H9 (cell line): ENCODE data around the gene ANKRD65. TPM values are rescaled to one million over a fixed set of nuclear protein-coding genes. Genes with fewer than 3 reads are reported as not detected.

Source experiments
- DNase-seq: peaks from one replicate; pipeline ENCODE4 v3.0.0-alpha.2; 2017
- H2AFZ ChIP-seq: one replicate; pipeline ENCODE4 v1.6.1; 2013; ENCODE audit warnings: mild to moderate bottlenecking, low read length, control low read depth, moderate library complexity
- H2AK5ac ChIP-seq: 2 replicates; pipeline ENCODE4 v1.6.1; 2013; ENCODE audit warnings: low read length, control low read depth, mixed read lengths; ENCODE audit not compliant: insufficient read length
- H2BK120ac ChIP-seq: one replicate; pipeline ENCODE4 v1.6.1; 2013; ENCODE audit warnings: low read depth, mild to moderate bottlenecking, low read length, control low read depth, inconsistent platforms; ENCODE audit not compliant: poor library complexity, severe bottlenecking
- H2BK12ac ChIP-seq: 2 replicates; pipeline ENCODE4 v1.6.1; 2013; ENCODE audit warnings: low read length, control low read depth, mixed read lengths, low read depth; ENCODE audit not compliant: insufficient read length
- H2BK15ac ChIP-seq: 2 replicates; pipeline ENCODE4 v1.6.1; 2013; ENCODE audit warnings: low read depth, low read length, control low read depth
- H2BK20ac ChIP-seq: one replicate; pipeline ENCODE4 v1.6.1; 2013; ENCODE audit warnings: low read depth, mild to moderate bottlenecking, low read length, control low read depth, inconsistent platforms; ENCODE audit not compliant: poor library complexity, severe bottlenecking
- H2BK5ac ChIP-seq: 2 replicates; pipeline ENCODE4 v1.6.1; 2013; ENCODE audit warnings: low read length, control low read depth, mixed read lengths; ENCODE audit not compliant: insufficient read length
- H3K14ac ChIP-seq: 2 replicates; pipeline ENCODE4 v1.6.1; 2013; ENCODE audit warnings: low read length, control low read depth; ENCODE audit not compliant: insufficient read depth
- H3K18ac ChIP-seq: 2 replicates; pipeline ENCODE4 v1.6.1; 2013; ENCODE audit warnings: low read depth, mild to moderate bottlenecking, mixed read lengths, low read length, control low read depth; ENCODE audit not compliant: insufficient read length
- H3K23ac ChIP-seq: 2 replicates; pipeline ENCODE4 v1.6.1; 2013; ENCODE audit warnings: low read length, control low read depth, mixed read lengths, low read depth; ENCODE audit not compliant: insufficient read length
- H3K23me2 ChIP-seq: 2 replicates; pipeline ENCODE4 v1.6.1; 2013; ENCODE audit warnings: low read depth, mild to moderate bottlenecking, mixed read lengths, low read length, control low read depth; ENCODE audit not compliant: insufficient read length, poor library complexity, severe bottlenecking
- H3K27ac ChIP-seq: 2 replicates; pipeline ENCODE4 v1.5.1; 2013; ENCODE audit warnings: low read length, control low read depth, mixed read lengths, low read depth; ENCODE audit not compliant: insufficient read length
- H3K27me3 ChIP-seq: 2 replicates; pipeline ENCODE4 v1.6.1; 2013; ENCODE audit warnings: low read length, control low read depth, inconsistent platforms; ENCODE audit not compliant: insufficient read depth
- H3K4ac ChIP-seq: 2 replicates; pipeline ENCODE4 v1.6.1; 2013; ENCODE audit warnings: low read depth, mild to moderate bottlenecking, control low read depth, inconsistent platforms, low read length, moderate library complexity
- H3K4me1 ChIP-seq: 2 replicates; pipeline ENCODE4 v1.6.1; 2013; ENCODE audit warnings: low read length, control low read depth, inconsistent platforms; ENCODE audit not compliant: insufficient read depth
- H3K4me2 ChIP-seq: 2 replicates; pipeline ENCODE4 v1.6.1; 2013; ENCODE audit warnings: low read length, control low read depth, mixed read lengths; ENCODE audit not compliant: insufficient read length, insufficient read depth
- H3K56ac ChIP-seq: 2 replicates; pipeline ENCODE4 v1.6.1; 2013; ENCODE audit warnings: low read depth, mild to moderate bottlenecking, mixed read lengths, low read length, control low read depth; ENCODE audit not compliant: insufficient read length
- H3K79me1 ChIP-seq: 2 replicates; pipeline ENCODE4 v1.6.1; 2013; ENCODE audit warnings: low read depth, mild to moderate bottlenecking, moderate library complexity, low read length, control low read depth, inconsistent platforms; ENCODE audit not compliant: insufficient read depth, poor library complexity, severe bottlenecking
- H3K79me2 ChIP-seq: 2 replicates; pipeline ENCODE4 v1.6.1; 2013; ENCODE audit warnings: low read length, control low read depth, inconsistent platforms; ENCODE audit not compliant: insufficient read depth
- H3K9ac ChIP-seq: 2 replicates; pipeline ENCODE4 v1.6.1; 2013; ENCODE audit warnings: low read length, control low read depth, mixed read lengths; ENCODE audit not compliant: insufficient read length; ENCODE audit errors: extremely low read depth
- H3K9me3 ChIP-seq: one replicate; pipeline ENCODE4 v1.6.1; 2013; ENCODE audit warnings: low read depth, low read length, inconsistent platforms; ENCODE audit not compliant: control insufficient read depth
- H3T11ph ChIP-seq: one replicate; pipeline ENCODE4 v1.6.1; 2013; ENCODE audit warnings: mild to moderate bottlenecking, low read length, control low read depth, inconsistent platforms
- H4K20me1 ChIP-seq: one replicate; pipeline ENCODE4 v1.6.1; 2013; ENCODE audit not compliant: control insufficient read depth, insufficient read length, insufficient read depth
- H4K5ac ChIP-seq: 2 replicates; pipeline ENCODE4 v1.6.1; 2013; ENCODE audit warnings: low read depth, mild to moderate bottlenecking, mixed read lengths, low read length, control low read depth; ENCODE audit not compliant: insufficient read length
- H4K8ac ChIP-seq: replicated peaks from 2 replicates; pipeline ENCODE4 v1.6.1; 2013; ENCODE audit warnings: low read length, control low read depth, mixed read lengths, low read depth; ENCODE audit not compliant: insufficient read length
- H4K91ac ChIP-seq: 2 replicates; pipeline ENCODE4 v1.6.1; 2013; ENCODE audit warnings: low read depth, mild to moderate bottlenecking, moderate library complexity, mixed read lengths, low read length, control low read depth; ENCODE audit not compliant: insufficient read length
- H3K27ac Mint-ChIP-seq, 3 experiments: 2 replicates in 2 of 3; 3 replicates in 1 of 3; pipeline ENCODE4 v1.8.0; 2020 to 2021; ENCODE audit warnings: mixed read lengths in 3 of 3, mild to moderate bottlenecking in 1 of 3, moderate library complexity in 1 of 3
- H3K27me3 Mint-ChIP-seq: 2 replicates; pipeline ENCODE4 v1.8.0; 2021; ENCODE audit warnings: low read depth, mild to moderate bottlenecking, moderate library complexity, mixed read lengths
- H3K36me3 Mint-ChIP-seq, 3 experiments: 2 replicates in 2 of 3; 3 replicates in 1 of 3; pipeline ENCODE4 v1.8.0; 2020 to 2021; ENCODE audit warnings: low read depth in 3 of 3, mixed read lengths in 3 of 3; ENCODE audit not compliant: insufficient read depth in 1 of 3
- H3K4me1 Mint-ChIP-seq, 2 experiments: 2 replicates each; pipeline ENCODE4 v1.8.0; 2020; ENCODE audit warnings: mixed read lengths in 2 of 2
- H3K4me3 Mint-ChIP-seq, 2 experiments: 2 replicates in 1 of 2; 3 replicates in 1 of 2; pipeline ENCODE4 v1.8.0; 2020 to 2021; ENCODE audit warnings: mild to moderate bottlenecking in 2 of 2, mixed read lengths in 2 of 2, moderate library complexity in 1 of 2
- H3K9me3 Mint-ChIP-seq, 2 experiments: 2 replicates in 1 of 2; 3 replicates in 1 of 2; pipeline ENCODE4 v1.8.0; 2020; ENCODE audit warnings: mild to moderate bottlenecking in 2 of 2, mixed read lengths in 2 of 2, moderate library complexity in 1 of 2
- WGBS: extraction: QIAGEN DNeasy Blood & Tissue Kit; methylation state at CpG from one replicate; pipeline ENCODE4 v1.1.7; 2013; ENCODE audit warnings: missing lambda C conversion rate, low lambda C conversion rate, mixed read lengths; ENCODE audit not compliant: insufficient read length; ENCODE audit errors: extremely low coverage; 5-methylcytosine and 5-hydroxymethylcytosine counted together
- total RNA-seq: library from RNA; stranded (reverse); gene quantifications from 2 replicates; pipeline ENCODE4 v1.2.1, GENCODE V29; 2021
- TF ChIP-seq, protein P1 (sequence below): fragments of 200-600 bp; sonication (generic); conservative IDR thresholded peaks from 3 replicates; pipeline ENCODE4 v1.8.0; 2021; ENCODE audit warnings: antibody characterized with exemption, mild to moderate bottlenecking

The ANKRD65 gene
- total RNA-seq, 1 experiment from 2014 or later, result 3.1 TPM

DNA sequence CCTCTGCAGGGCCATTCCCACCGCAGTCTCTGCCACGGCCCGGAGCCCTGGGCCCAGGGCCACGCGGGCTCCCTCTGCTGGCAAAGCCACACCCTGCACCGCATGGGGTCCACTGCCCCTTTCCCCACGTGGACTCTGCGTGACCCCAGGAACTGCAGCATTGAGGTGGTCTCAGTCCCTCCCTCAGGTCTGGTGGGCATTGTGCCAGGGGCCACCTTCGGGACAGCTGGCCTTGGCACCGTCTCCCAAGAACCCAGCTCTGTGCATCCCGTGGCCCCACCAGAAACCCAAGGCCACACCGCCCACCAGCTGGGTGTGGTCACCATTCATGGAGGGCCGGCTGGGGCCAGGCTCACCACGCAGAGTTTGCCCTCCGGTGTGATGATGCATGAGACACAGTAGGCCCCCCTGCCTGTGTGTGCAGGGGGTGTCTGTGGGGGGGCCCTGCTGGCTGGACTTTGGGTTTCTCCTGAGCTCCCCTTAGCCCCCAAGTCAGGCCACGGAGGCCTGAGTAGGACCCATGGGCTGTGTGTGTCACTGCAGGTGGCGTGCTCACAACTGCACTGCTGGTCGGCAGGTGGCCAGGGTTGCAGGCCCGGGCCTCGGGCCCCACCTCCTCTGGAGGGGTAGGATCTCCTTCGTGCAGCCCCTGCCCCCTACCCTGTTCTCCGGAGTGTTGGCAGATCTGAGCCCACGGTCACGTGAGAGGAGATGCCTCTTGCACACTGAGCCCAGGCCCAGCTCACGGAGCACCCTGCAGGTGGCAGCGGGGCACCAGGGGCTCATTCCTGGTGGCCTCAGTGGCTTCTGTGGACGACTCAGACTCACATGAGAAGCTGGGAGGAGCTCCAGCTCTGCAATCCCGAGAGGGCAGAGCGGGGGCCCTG is 20.2 kb upstream of the ANKRD65 start:
- H3K23me2 ChIP-seq, result peaks cover 3% of the 10 kb centered on the region
- H3K79me2 ChIP-seq, result peaks cover 2% of the 10 kb centered on the region; the same call in 1 of the 2 replicates
- no peak overlapping the region for H2AFZ ChIP-seq
- no peaks in the 10 kb centered on the region for H3K79me1 ChIP-seq
- H3K27ac ChIP-seq, result no peak overlapping the region
- no peaks in the 10 kb centered on the region for H4K20me1 ChIP-seq
- H3K4me1 ChIP-seq, result no peaks in the 10 kb centered on the region; the same call in 1 of the 2 replicates
- no peak overlapping the region for H2AK5ac ChIP-seq
- no peak overlapping the region for H3K4me2 ChIP-seq
- no peak overlapping the region for H3T11ph ChIP-seq
- no peak overlapping the region for H4K91ac ChIP-seq
- peaks cover 6 to 7% of the 10 kb centered on the region in 2 experiments for H3K4me1 Mint-ChIP-seq
- H2BK12ac ChIP-seq, result no peak overlapping the region
- H2BK5ac ChIP-seq, result no peak overlapping the region
- no peak overlapping the region for H3K4ac ChIP-seq
- no peak overlapping the region for H3K18ac ChIP-seq
- H3K27me3 Mint-ChIP-seq, result no peaks in the 10 kb centered on the region
- no peak overlapping the region for H3K4me3 Mint-ChIP-seq
- WGBS, result no CpG with 5 or more reads among the region's 29 CpGs
- no peak overlapping the region for H4K5ac ChIP-seq
- no peaks in the 10 kb centered on the region for H3K27me3 ChIP-seq
- H2BK20ac ChIP-seq, result no peak overlapping the region
- no peak overlapping the region for H3K23ac ChIP-seq
- no peak overlapping the region for H4K8ac ChIP-seq
- no peak overlapping the region for H2BK15ac ChIP-seq
- DNase-seq, result no peak
- no peak overlapping the region; a peak in 1 of 7 replicates for H3K27ac Mint-ChIP-seq
- no peaks in the 10 kb centered on the region for H3K9me3 Mint-ChIP-seq
- no peak overlapping the region for H3K56ac ChIP-seq
- no peak overlapping the region for H2BK120ac ChIP-seq
- peaks cover 0 to 9% (median 3%) of the 10 kb centered on the region in 3 experiments; a peak in 4 of 7 replicates for H3K36me3 Mint-ChIP-seq
- H3K9me3 ChIP-seq, result no peaks in the 10 kb centered on the region
- no peak overlapping the region for H3K9ac ChIP-seq
- TF ChIP-seq, protein P1, sequence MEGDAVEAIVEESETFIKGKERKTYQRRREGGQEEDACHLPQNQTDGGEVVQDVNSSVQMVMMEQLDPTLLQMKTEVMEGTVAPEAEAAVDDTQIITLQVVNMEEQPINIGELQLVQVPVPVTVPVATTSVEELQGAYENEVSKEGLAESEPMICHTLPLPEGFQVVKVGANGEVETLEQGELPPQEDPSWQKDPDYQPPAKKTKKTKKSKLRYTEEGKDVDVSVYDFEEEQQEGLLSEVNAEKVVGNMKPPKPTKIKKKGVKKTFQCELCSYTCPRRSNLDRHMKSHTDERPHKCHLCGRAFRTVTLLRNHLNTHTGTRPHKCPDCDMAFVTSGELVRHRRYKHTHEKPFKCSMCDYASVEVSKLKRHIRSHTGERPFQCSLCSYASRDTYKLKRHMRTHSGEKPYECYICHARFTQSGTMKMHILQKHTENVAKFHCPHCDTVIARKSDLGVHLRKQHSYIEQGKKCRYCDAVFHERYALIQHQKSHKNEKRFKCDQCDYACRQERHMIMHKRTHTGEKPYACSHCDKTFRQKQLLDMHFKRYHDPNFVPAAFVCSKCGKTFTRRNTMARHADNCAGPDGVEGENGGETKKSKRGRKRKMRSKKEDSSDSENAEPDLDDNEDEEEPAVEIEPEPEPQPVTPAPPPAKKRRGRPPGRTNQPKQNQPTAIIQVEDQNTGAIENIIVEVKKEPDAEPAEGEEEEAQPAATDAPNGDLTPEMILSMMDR, result peak; percentile 79
- H3K14ac ChIP-seq, result no peak overlapping the region
